Measurements from ENCODE around the gene TXNDC17.

- TF ChIP-seq JUN (IDR thresholded peaks at IDR 0.05; ENCODE audit: low read depth, low read length): no peak
- no peak for TF ChIP-seq EZH2 (IDR thresholded peaks at IDR 0.05; ENCODE audit: low read depth, low read length, severe bottlenecking)
- TF ChIP-seq CTCF (IDR thresholded peaks at IDR 0.05; ENCODE audit: control extremely low read depth in 1 of 3, insufficient read depth in 1 of 3, low read depth in 1 of 3, low read length in 3 of 3): no peak
Measured at GRCh38 chr17:6657633-6658287, 16.9 kb downstream of the TXNDC17 start.
